Measurements from ENCODE around the gene MYF5. TPM values are rescaled to one million over a fixed set of nuclear protein-coding genes. Genes with fewer than 3 reads are reported as not detected.
"Not testable (repeated sequence)": the region's sequence is repeated elsewhere in the genome, so short reads cannot be mapped to it uniquely, and the experiment has no call there.

Gene MYF5
- total RNA-seq (31.1 TPM), polyA plus RNA-seq (ENCODE audit: insufficient read depth in 1 of 8, insufficient read length in 8 of 8, low replicate concordance in 1 of 8) (10 to 100 TPM; 26.0 to 37.0 (median 32.7) TPM)
- long read RNA-seq, donor 1, partial matches to known transcripts = 0 of 2 reads
- long read RNA-seq, donor 1, other reads (novel, unspliced or antisense) = 0 of 2 reads
- long read RNA-seq, donor 2, partial matches to known transcripts = 0 of 2 reads
- long read RNA-seq, donor 2, other reads (novel, unspliced or antisense) = 0 of 2 reads
- long read RNA-seq, donor 3, transcript MYF5-201 (3 exons, 1,542 nt) = major isoform, 8 of 8 reads
- long read RNA-seq, donor 3, partial matches to known transcripts = 0 of 8 reads
- long read RNA-seq, donor 3, other reads (novel, unspliced or antisense) = 0 of 8 reads
- long read RNA-seq, donor 4, transcript MYF5-201 (3 exons, 1,542 nt) = major isoform, 6 of 6 reads
- long read RNA-seq, donor 4, partial matches to known transcripts = 0 of 6 reads
- long read RNA-seq, donor 4, other reads (novel, unspliced or antisense) = 0 of 6 reads
- long read RNA-seq, donor 5, transcript MYF5-201 (3 exons, 1,542 nt) = major isoform, 33 of 33 reads
- long read RNA-seq, donor 5, partial matches to known transcripts = 0 of 33 reads
- long read RNA-seq, donor 5, other reads (novel, unspliced or antisense) = 0 of 33 reads
- long read RNA-seq, donor 6, transcript MYF5-201 (3 exons, 1,542 nt) = major isoform, 14 of 14 reads
- long read RNA-seq, donor 6, partial matches to known transcripts = 0 of 14 reads
- long read RNA-seq, donor 6, other reads (novel, unspliced or antisense) = 0 of 14 reads
- long read RNA-seq, donor 7, transcript MYF5-201 (3 exons, 1,542 nt) = major isoform, 17 of 22 reads
- long read RNA-seq, donor 7, partial matches to known transcripts = 5 of 22 reads
- long read RNA-seq, donor 7, other reads (novel, unspliced or antisense) = 0 of 22 reads
- long read RNA-seq, donor 8, transcript MYF5-201 (3 exons, 1,542 nt) = major isoform, 17 of 17 reads
- long read RNA-seq, donor 8, partial matches to known transcripts = 0 of 17 reads
- long read RNA-seq, donor 8, other reads (novel, unspliced or antisense) = 0 of 17 reads
- long read RNA-seq, donor 9, transcript MYF5-201 (3 exons, 1,542 nt) = major isoform, 11 of 11 reads
- long read RNA-seq, donor 9, partial matches to known transcripts = 0 of 11 reads
- long read RNA-seq, donor 9, other reads (novel, unspliced or antisense) = 0 of 11 reads
- long read RNA-seq, donor 10, transcript MYF5-201 (3 exons, 1,542 nt) = major isoform, 17 of 17 reads
- long read RNA-seq, donor 10, partial matches to known transcripts = 0 of 17 reads
- long read RNA-seq, donor 10, other reads (novel, unspliced or antisense) = 0 of 17 reads
- long read RNA-seq, donor 11, transcript MYF5-201 (3 exons, 1,542 nt) = major isoform, 14 of 14 reads
- long read RNA-seq, donor 11, partial matches to known transcripts = 0 of 14 reads
- long read RNA-seq, donor 11, other reads (novel, unspliced or antisense) = 0 of 14 reads

GRCh38 chr12:80716696-80717469 lies at the start of gene MYF5:
Gene MYF5 (plus strand): TSS chr12:80716912. CDS start chr12:80717064, 152 bp downstream.
- H3K4me1 ChIP-seq (ENCODE audit: control insufficient read depth, insufficient read depth, low read length) = peaks cover 11% of the 10 kb centered on the region

GRCh38 chr12:80670214-80670613 lies 46.5 kb upstream of the MYF5 start:
- no peaks in the 10 kb centered on the region for H3K4me1 ChIP-seq (ENCODE audit: control insufficient read depth, insufficient read depth, low read length)
- no peaks in the 10 kb centered on the region for H3K27me3 ChIP-seq (ENCODE audit: control insufficient read depth, insufficient read depth, low read length)
- no peaks in the 10 kb centered on the region for H3K36me3 ChIP-seq (ENCODE audit: control insufficient read depth, insufficient read depth, low read length)
- H3K9me3 ChIP-seq (replicated peaks; ENCODE audit: control insufficient read depth, low read depth, low read length) = no peaks in the 10 kb centered on the region
- DNase-seq = no peak
- no peak overlapping the region for H3K27ac ChIP-seq (ENCODE audit: low read length)
- no peak overlapping the region for H3K4me3 ChIP-seq (ENCODE audit: low read length)
- no CpG with 5 or more reads among the region's 5 CpGs for WGBS (ENCODE audit: insufficient coverage)

More at GRCh38 chr12:80716696-80717469, at the start of gene MYF5:
- Histone ChIP-seq H3K36me3 (ENCODE audit: control insufficient read depth, insufficient read depth, low read length) (no peaks in the 10 kb centered on the region), H3K27me3 (ENCODE audit: control insufficient read depth, insufficient read depth, low read length) (peaks cover 19% of the 10 kb centered on the region), H3K9me3 (replicated peaks; ENCODE audit: control insufficient read depth, low read depth, low read length) (no peaks in the 10 kb centered on the region), H3K4me3 (ENCODE audit: low read length) (peak within 1 kb of the TSS; percentile 60), H3K27ac (ENCODE audit: low read length) (peak within 1 kb of the TSS; percentile 87)
- DNase-seq = peak; percentile 76
- 15% methylated on average over 33 of the region's 45 CpGs for WGBS (ENCODE audit: insufficient coverage)

- WGBS (ENCODE audit: insufficient coverage) = 83% methylated on average over 10 of the region's 13 CpGs
- DNase-seq; H3K36me3 ChIP-seq (ENCODE audit: control insufficient read depth, insufficient read depth, low read length); H3K27ac ChIP-seq (ENCODE audit: low read length); H3K9me3 ChIP-seq (replicated peaks; ENCODE audit: control insufficient read depth, low read depth, low read length); H3K27me3 ChIP-seq (ENCODE audit: control insufficient read depth, insufficient read depth, low read length); H3K4me3 ChIP-seq (ENCODE audit: low read length); H3K4me1 ChIP-seq (ENCODE audit: control insufficient read depth, insufficient read depth, low read length): not testable (repeated sequence)
Observed at GRCh38 chr12:80676042-80676636, 40.6 kb upstream of the MYF5 start.

- Histone ChIP-seq H3K4me1 (ENCODE audit: control insufficient read depth, insufficient read depth, low read length) (no peaks in the 10 kb centered on the region), H3K4me3 (ENCODE audit: low read length) (no peak overlapping the region), H3K27me3 (ENCODE audit: control insufficient read depth, insufficient read depth, low read length) (no peaks in the 10 kb centered on the region), H3K9me3 (replicated peaks; ENCODE audit: control insufficient read depth, low read depth, low read length) (no peaks in the 10 kb centered on the region), H3K27ac (ENCODE audit: low read length) (no peak overlapping the region), H3K36me3 (ENCODE audit: control insufficient read depth, insufficient read depth, low read length) (no peaks in the 10 kb centered on the region)
- no CpG with 5 or more reads among the region's 1 CpG for WGBS (ENCODE audit: insufficient coverage)
- peak; percentile 62 for DNase-seq
Observed at GRCh38 chr12:80676856-80677255, 39.9 kb upstream of the MYF5 start.

- no peak overlapping the region for H3K4me3 ChIP-seq (ENCODE audit: low read length)
- no peaks in the 10 kb centered on the region for H3K27me3 ChIP-seq (ENCODE audit: control insufficient read depth, insufficient read depth, low read length)
- H3K4me1 ChIP-seq (ENCODE audit: control insufficient read depth, insufficient read depth, low read length) = no peaks in the 10 kb centered on the region
- WGBS (ENCODE audit: insufficient coverage) = no CpG with 5 or more reads among the region's 1 CpG
- no peak for DNase-seq
- no peaks in the 10 kb centered on the region for H3K36me3 ChIP-seq (ENCODE audit: control insufficient read depth, insufficient read depth, low read length)
- H3K27ac ChIP-seq (ENCODE audit: low read length) = no peak overlapping the region
- no peaks in the 10 kb centered on the region for H3K9me3 ChIP-seq (replicated peaks; ENCODE audit: control insufficient read depth, low read depth, low read length)
Observed at GRCh38 chr12:80677994-80678393, 38.7 kb upstream of the MYF5 start.

GRCh38 chr12:80679346-80680131 lies 37.2 kb upstream of the MYF5 start:
- Histone ChIP-seq H3K36me3 (ENCODE audit: control insufficient read depth, insufficient read depth, low read length) (no peaks in the 10 kb centered on the region), H3K9me3 (replicated peaks; ENCODE audit: control insufficient read depth, low read depth, low read length) (no peaks in the 10 kb centered on the region), H3K4me1 (ENCODE audit: control insufficient read depth, insufficient read depth, low read length) (no peaks in the 10 kb centered on the region), H3K27me3 (ENCODE audit: control insufficient read depth, insufficient read depth, low read length) (no peaks in the 10 kb centered on the region), H3K4me3 (ENCODE audit: low read length) (no peak overlapping the region), H3K27ac (ENCODE audit: low read length) (peak overlapping the region; percentile 39)
- WGBS (ENCODE audit: insufficient coverage) = 60% methylated on average over 1 of the region's 3 CpGs
- DNase-seq = peak; percentile 68

GRCh38 chr12:80681287-80681686 lies 35.4 kb upstream of the MYF5 start:
- H3K9me3 ChIP-seq (replicated peaks; ENCODE audit: control insufficient read depth, low read depth, low read length) = no peaks in the 10 kb centered on the region
- no peaks in the 10 kb centered on the region for H3K27me3 ChIP-seq (ENCODE audit: control insufficient read depth, insufficient read depth, low read length)
- peak overlapping the region; percentile 47 for H3K27ac ChIP-seq (ENCODE audit: low read length)
- H3K4me1 ChIP-seq (ENCODE audit: control insufficient read depth, insufficient read depth, low read length) = no peaks in the 10 kb centered on the region
- H3K36me3 ChIP-seq (ENCODE audit: control insufficient read depth, insufficient read depth, low read length) = no peaks in the 10 kb centered on the region
- H3K4me3 ChIP-seq (ENCODE audit: low read length) = no peak overlapping the region
- WGBS (ENCODE audit: insufficient coverage) = no CpG with 5 or more reads among the region's 2 CpGs
- peak; percentile 69 for DNase-seq

- Histone ChIP-seq H3K27me3 (ENCODE audit: control insufficient read depth, insufficient read depth, low read length) (no peaks in the 10 kb centered on the region), H3K4me1 (ENCODE audit: control insufficient read depth, insufficient read depth, low read length) (no peaks in the 10 kb centered on the region), H3K27ac (ENCODE audit: low read length) (peak overlapping the region; percentile 47), H3K4me3 (ENCODE audit: low read length) (no peak overlapping the region), H3K36me3 (ENCODE audit: control insufficient read depth, insufficient read depth, low read length) (no peaks in the 10 kb centered on the region), H3K9me3 (replicated peaks; ENCODE audit: control insufficient read depth, low read depth, low read length) (no peaks in the 10 kb centered on the region)
- WGBS (ENCODE audit: insufficient coverage) = no CpG with 5 or more reads among the region's 3 CpGs
- no peak for DNase-seq
Observed at GRCh38 chr12:80681786-80682185, 34.9 kb upstream of the MYF5 start.
